HEK293 (cell line): Measurements from ENCODE around the gene CACNB2.

ENCODE experiments used
- CTCF ChIA-PET: fragments of 350-600 bp; formaldehyde crosslinking; extraction: SDS; loops from one replicate; lab custom pipeline; 2021; ENCODE audit warnings: antibody characterized with exemption; lab: Yijun Ruan, JAX
- POLR2A ChIA-PET: fragments of 300-600 bp; formaldehyde crosslinking; extraction: SDS; loops from one replicate; lab custom pipeline; 2020; ENCODE audit warnings: antibody characterized with exemption, inconsistent platforms; lab: Yijun Ruan, JAX
- H3K27ac ChIP-seq: fragments of 200-500 bp; sonication (Bioruptor generic); 2 replicates; pipeline ENCODE4 v1.5.1; 2014; ENCODE audit warnings: low read depth, low read length, control low read depth, inconsistent platforms; ENCODE audit errors: extremely low read depth
- H3K36me3 ChIP-seq, 2 experiments: fragments of 200-500 bp in 1 of 2; sonication (Bioruptor generic) in 1 of 2; 1 replicate in 1 of 2; 2 replicates in 1 of 2; pipeline ENCODE4 v1.5.1; 2014 to 2017; ENCODE audit warnings: inconsistent platforms in 2 of 2, low read length in 2 of 2; ENCODE audit not compliant: control insufficient read depth in 2 of 2, insufficient read depth in 1 of 2
- H3K4me1 ChIP-seq: fragments of 200-500 bp; sonication (Bioruptor generic); 2 replicates; pipeline ENCODE4 v1.5.1; 2014; ENCODE audit warnings: mild to moderate bottlenecking, low read length, inconsistent platforms; ENCODE audit not compliant: control insufficient read depth, insufficient read depth
- H3K4me3 ChIP-seq: 2 replicates; pipeline ENCODE4 v1.5.1; 2011; ENCODE audit warnings: low read depth, mild to moderate bottlenecking, control low read depth, low read length, moderate library complexity
- H3K9me3 ChIP-seq: fragments of 200-500 bp; sonication (Bioruptor generic); 2 replicates; pipeline ENCODE4 v1.5.1; 2014; ENCODE audit warnings: low read depth, low read length, inconsistent platforms; ENCODE audit not compliant: control insufficient read depth, insufficient read depth
- EGR2 ChIP-seq: fragments of 450-650 bp; formaldehyde crosslinking; IDR thresholded peaks from 2 replicates; pipeline ENCODE4 v1.5.1; 2016; ENCODE audit warnings: low read depth, missing biosample characterization, missing genetic modification characterization
- GLIS1 ChIP-seq: fragments of 450-650 bp; formaldehyde crosslinking; IDR thresholded peaks from 2 replicates; pipeline ENCODE4 v1.5.1; 2016; ENCODE audit warnings: missing biosample characterization, missing genetic modification characterization
- KLF10 ChIP-seq: fragments of 450-650 bp; IDR thresholded peaks from 2 replicates; pipeline ENCODE4 v1.5.1; 2018; ENCODE audit warnings: missing biosample characterization, mild to moderate bottlenecking, missing genetic modification characterization
- PBX3 ChIP-seq: sonication (generic); formaldehyde crosslinking; IDR thresholded peaks from 2 replicates; pipeline ENCODE4 v1.8.1; 2022; ENCODE audit warnings: mild to moderate bottlenecking, moderate library complexity, missing genetic modification reagents
- REPIN1 ChIP-seq: fragments of 450-650 bp; formaldehyde crosslinking; IDR thresholded peaks from 2 replicates; pipeline ENCODE4 v1.5.1; 2017; ENCODE audit warnings: missing biosample characterization, missing genetic modification characterization, low read depth
- TSHZ1 ChIP-seq: fragments of 450-650 bp; formaldehyde crosslinking; IDR thresholded peaks from 2 replicates; pipeline ENCODE4 v1.5.1; 2016; ENCODE audit warnings: missing biosample characterization, missing genetic modification characterization, borderline replicate concordance
- ZBTB1 ChIP-seq: fragments of 450-650 bp; formaldehyde crosslinking; IDR thresholded peaks from 2 replicates; pipeline ENCODE4 v1.5.1; 2016; ENCODE audit warnings: missing biosample characterization, missing genetic modification characterization
- ZBTB7A ChIP-seq: fragments of 450-650 bp; formaldehyde crosslinking; IDR thresholded peaks from 2 replicates; pipeline ENCODE4 v1.5.1; 2016; ENCODE audit warnings: low read depth, missing biosample characterization, missing genetic modification characterization
- ZNF148 ChIP-seq: fragments of 450-650 bp; formaldehyde crosslinking; IDR thresholded peaks from 2 replicates; pipeline ENCODE4 v1.5.0; 2017; ENCODE audit warnings: missing biosample characterization, missing genetic modification characterization, borderline replicate concordance
- ZNF23 ChIP-seq: fragments of 450-650 bp; formaldehyde crosslinking; IDR thresholded peaks from 2 replicates; pipeline ENCODE4 v1.5.1; 2016; ENCODE audit warnings: missing biosample characterization, missing genetic modification characterization, borderline replicate concordance
- ZNF341 ChIP-seq: fragments of 450-650 bp; formaldehyde crosslinking; IDR thresholded peaks from 2 replicates; pipeline ENCODE4; 2016; ENCODE audit warnings: low read depth, missing biosample characterization, missing genetic modification characterization
- ZNF416 ChIP-seq: fragments of 450-650 bp; formaldehyde crosslinking; IDR thresholded peaks from 2 replicates; pipeline ENCODE4 v1.5.1; 2016; ENCODE audit warnings: missing biosample characterization, missing genetic modification characterization
- ZNF529 ChIP-seq: fragments of 450-650 bp; formaldehyde crosslinking; IDR thresholded peaks from 2 replicates; pipeline ENCODE4 v1.5.1; 2017; ENCODE audit warnings: missing genetic modification characterization, missing biosample characterization; ENCODE audit not compliant: insufficient replicate concordance
- ZNF654 ChIP-seq: fragments of 450-650 bp; formaldehyde crosslinking; IDR thresholded peaks from 2 replicates; pipeline ENCODE4 v1.5.1; 2016; ENCODE audit warnings: low read depth, missing biosample characterization, missing genetic modification characterization
- ZNF747 ChIP-seq: fragments of 450-650 bp; formaldehyde crosslinking; IDR thresholded peaks from 2 replicates; pipeline ENCODE4 v1.5.1; 2016; ENCODE audit warnings: missing biosample characterization, missing genetic modification characterization
- ZNF76 ChIP-seq: fragments of 450-650 bp; formaldehyde crosslinking; IDR thresholded peaks from 2 replicates; pipeline ENCODE4; 2016; ENCODE audit warnings: low read depth, missing biosample characterization, missing genetic modification characterization, borderline replicate concordance
- ZNF777 ChIP-seq: fragments of 450-650 bp; formaldehyde crosslinking; IDR thresholded peaks from 2 replicates; pipeline ENCODE4 v1.5.1; 2017; ENCODE audit warnings: missing biosample characterization, missing genetic modification characterization, borderline replicate concordance
- ZNF785 ChIP-seq: fragments of 450-650 bp; formaldehyde crosslinking; IDR thresholded peaks from 2 replicates; pipeline ENCODE4 v1.5.1; 2016; ENCODE audit warnings: missing biosample characterization, missing genetic modification characterization
- ZSCAN30 ChIP-seq: fragments of 450-650 bp; IDR thresholded peaks from 2 replicates; pipeline ENCODE4 v1.5.1; 2018; ENCODE audit warnings: missing biosample characterization, mild to moderate bottlenecking, missing genetic modification characterization, moderate library complexity

CACNB2 gene

GRCh38 chr10:18260310-18260922 lies 120.2 kb downstream of the CACNB2 start:
- Histone ChIP-seq H3K9me3 (no peaks in the 10 kb centered on the region), H3K4me1 (no peaks in the 10 kb centered on the region), H3K36me3 (no peaks in the 10 kb centered on the region), H3K4me3 (no peak overlapping the region), H3K27ac (no peak overlapping the region)
- no peak for TF ChIP-seq ZNF148
- no peak for TF ChIP-seq ZNF777 (tag by site-specific recombination)
- TF ChIP-seq ZBTB7A (tag by site-specific recombination) = no peak
- TF ChIP-seq ZNF23 (tag by site-specific recombination) = no peak
- TF ChIP-seq GLIS1 (tag by site-specific recombination) = no peak
- CTCF ChIA-PET = no interaction called here
- POLR2A ChIA-PET = no interaction called here

GRCh38 chr10:18261063-18261610 lies 120.9 kb downstream of the CACNB2 start:
- ChIA-PET CTCF (interaction anchor here (0.8 kb wide), 1 partner anchor 22 kb away, joined by 3 read pairs; no protein-coding TSS in a partner anchor), POLR2A (no interaction called here)
- H3K4me1 ChIP-seq = no peaks in the 10 kb centered on the region
- H3K4me3 ChIP-seq = no peak overlapping the region
- no peaks in the 10 kb centered on the region for H3K9me3 ChIP-seq
- no peaks in the 10 kb centered on the region for H3K36me3 ChIP-seq
- H3K27ac ChIP-seq = no peak overlapping the region
- TF ChIP-seq ZNF785 (no peak), ZNF341 (tag by site-specific recombination) (no peak), ZSCAN30 (tag by site-specific recombination) (no peak), PBX3 (CRISPR knock-in tag) (no peak), EGR2 (tag by site-specific recombination) (no peak), ZNF529 (no peak), KLF10 (tag by site-specific recombination) (no peak), ZNF148 (no peak), ZBTB1 (tag by site-specific recombination) (no peak), ZNF654 (tag by site-specific recombination) (no peak), ZNF76 (no peak), ZNF747 (tag by site-specific recombination) (no peak), ZNF416 (tag by site-specific recombination) (no peak), TSHZ1 (no peak), REPIN1 (tag by site-specific recombination) (no peak)
